Liver (tissue), 3 donors: ENCODE results near the gene C1GALT1.

ENCODE experiments used
- CTCF ChIP-seq: fragments of 150-350 bp; IDR thresholded peaks from 2 replicates; pipeline ENCODE4 v1.5.1; 2017; ENCODE audit warnings: improper control_type of control experiment, low read depth, low read length; ENCODE audit not compliant: missing input control
- EGR1 ChIP-seq, 2 donors: IDR thresholded peaks; 2 replicates each; pipeline ENCODE4 v1.6.1; 2016 to 2018; ENCODE audit warnings: antibody characterized with exemption in 2 of 2, low read depth in 2 of 2
- FOXA1 ChIP-seq: IDR thresholded peaks from 2 replicates; pipeline ENCODE4 v1.6.1; 2016; ENCODE audit warnings: antibody characterized with exemption
- GABPA ChIP-seq, 2 donors: IDR thresholded peaks in 1 of 2; conservative IDR thresholded peaks in 1 of 2; 2 replicates each; pipeline ENCODE4 v1.6.1; 2016; ENCODE audit warnings: antibody characterized with exemption in 2 of 2, mild to moderate bottlenecking in 1 of 2, moderate library complexity in 1 of 2
- RAD21 ChIP-seq, 2 donors: IDR thresholded peaks; 2 replicates each; pipeline ENCODE4 v1.6.1; 2016; ENCODE audit warnings: antibody characterized with exemption in 2 of 2, mild to moderate bottlenecking in 2 of 2
- SP1 ChIP-seq: IDR thresholded peaks from 2 replicates; pipeline ENCODE4 v1.6.1; 2018; ENCODE audit warnings: antibody characterized with exemption, mild to moderate bottlenecking
- TAF1 ChIP-seq: conservative IDR thresholded peaks from 2 replicates; pipeline ENCODE4 v1.6.1; 2016; ENCODE audit warnings: antibody characterized with exemption, mild to moderate bottlenecking
- YY1 ChIP-seq: IDR thresholded peaks from 2 replicates; pipeline ENCODE4 v1.6.1; 2016; ENCODE audit warnings: antibody characterized with exemption, mild to moderate bottlenecking
- ZBTB33 ChIP-seq: IDR thresholded peaks from 2 replicates; pipeline ENCODE4 v1.6.1; 2016; ENCODE audit warnings: antibody characterized with exemption
- TF ChIP-seq, protein P1 (sequence below): IDR thresholded peaks from 2 replicates; pipeline ENCODE4 v1.6.1; 2016; ENCODE audit warnings: antibody characterized with exemption
- TF ChIP-seq, protein P2 (sequence below): IDR thresholded peaks from 2 replicates; pipeline ENCODE4 v1.6.1; 2016; ENCODE audit warnings: antibody characterized with exemption, mild to moderate bottlenecking
- TF ChIP-seq, protein P3 (sequence below): IDR thresholded peaks from 2 replicates; pipeline ENCODE4 v1.6.1; 2016; ENCODE audit warnings: antibody characterized with exemption
- donor health status: healthy.
- donor health status: healthy.

- TF ChIP-seq, protein P1, sequence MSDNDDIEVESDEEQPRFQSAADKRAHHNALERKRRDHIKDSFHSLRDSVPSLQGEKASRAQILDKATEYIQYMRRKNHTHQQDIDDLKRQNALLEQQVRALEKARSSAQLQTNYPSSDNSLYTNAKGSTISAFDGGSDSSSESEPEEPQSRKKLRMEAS, result no peak
- TF ChIP-seq CTCF (no peak), EGR1 (IDR thresholded peaks at IDR 0.05; ENCODE audit: low read depth in 2 of 2) (no peak), ZBTB33 (no peak), YY1 (no peak), TAF1 (no peak), RAD21 (IDR thresholded peaks at IDR 0.05) (no peak), GABPA (IDR thresholded peaks at IDR 0.05 in 1 of 2, conservative IDR thresholded peaks at IDR 0.05 in 1 of 2) (no peak), FOXA1 (no peak), SP1 (no peak)
- TF ChIP-seq, protein P2, sequence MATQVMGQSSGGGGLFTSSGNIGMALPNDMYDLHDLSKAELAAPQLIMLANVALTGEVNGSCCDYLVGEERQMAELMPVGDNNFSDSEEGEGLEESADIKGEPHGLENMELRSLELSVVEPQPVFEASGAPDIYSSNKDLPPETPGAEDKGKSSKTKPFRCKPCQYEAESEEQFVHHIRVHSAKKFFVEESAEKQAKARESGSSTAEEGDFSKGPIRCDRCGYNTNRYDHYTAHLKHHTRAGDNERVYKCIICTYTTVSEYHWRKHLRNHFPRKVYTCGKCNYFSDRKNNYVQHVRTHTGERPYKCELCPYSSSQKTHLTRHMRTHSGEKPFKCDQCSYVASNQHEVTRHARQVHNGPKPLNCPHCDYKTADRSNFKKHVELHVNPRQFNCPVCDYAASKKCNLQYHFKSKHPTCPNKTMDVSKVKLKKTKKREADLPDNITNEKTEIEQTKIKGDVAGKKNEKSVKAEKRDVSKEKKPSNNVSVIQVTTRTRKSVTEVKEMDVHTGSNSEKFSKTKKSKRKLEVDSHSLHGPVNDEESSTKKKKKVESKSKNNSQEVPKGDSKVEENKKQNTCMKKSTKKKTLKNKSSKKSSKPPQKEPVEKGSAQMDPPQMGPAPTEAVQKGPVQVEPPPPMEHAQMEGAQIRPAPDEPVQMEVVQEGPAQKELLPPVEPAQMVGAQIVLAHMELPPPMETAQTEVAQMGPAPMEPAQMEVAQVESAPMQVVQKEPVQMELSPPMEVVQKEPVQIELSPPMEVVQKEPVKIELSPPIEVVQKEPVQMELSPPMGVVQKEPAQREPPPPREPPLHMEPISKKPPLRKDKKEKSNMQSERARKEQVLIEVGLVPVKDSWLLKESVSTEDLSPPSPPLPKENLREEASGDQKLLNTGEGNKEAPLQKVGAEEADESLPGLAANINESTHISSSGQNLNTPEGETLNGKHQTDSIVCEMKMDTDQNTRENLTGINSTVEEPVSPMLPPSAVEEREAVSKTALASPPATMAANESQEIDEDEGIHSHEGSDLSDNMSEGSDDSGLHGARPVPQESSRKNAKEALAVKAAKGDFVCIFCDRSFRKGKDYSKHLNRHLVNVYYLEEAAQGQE, result no peak
- TF ChIP-seq, protein P3, sequence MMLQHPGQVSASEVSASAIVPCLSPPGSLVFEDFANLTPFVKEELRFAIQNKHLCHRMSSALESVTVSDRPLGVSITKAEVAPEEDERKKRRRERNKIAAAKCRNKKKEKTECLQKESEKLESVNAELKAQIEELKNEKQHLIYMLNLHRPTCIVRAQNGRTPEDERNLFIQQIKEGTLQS, result no peak
Measured at GRCh38 chr7:7257899-7258692, 75.8 kb downstream of the C1GALT1 start.
